ENCODE results near the gene HPS4. TPM values are rescaled to one million over a fixed set of nuclear protein-coding genes. Genes with fewer than 3 reads are reported as not detected.

The HPS4 gene
- total RNA-seq, 6 experiments from 2014 or later: 18.0 to 22.6 (median 20.6) TPM

DNA sequence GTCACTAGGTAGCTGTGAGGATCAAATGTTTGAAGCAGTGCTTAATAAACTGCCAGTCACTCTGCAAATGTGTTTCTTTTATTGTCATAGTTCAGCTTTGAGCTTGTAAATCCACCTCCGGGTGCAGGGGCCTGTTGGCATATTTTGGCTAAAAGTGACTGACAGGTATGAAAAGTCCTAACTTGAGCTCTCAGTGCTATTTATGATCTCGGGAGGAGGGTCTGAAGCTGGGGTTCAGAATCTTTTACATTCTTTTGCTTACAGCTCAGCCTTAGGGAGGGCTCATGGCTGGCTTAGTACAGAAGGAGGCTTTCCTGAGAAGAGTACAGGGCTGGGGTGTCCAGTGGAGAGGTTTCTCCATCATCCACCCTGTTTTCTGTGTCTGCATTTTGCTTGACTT, 53.0 kb downstream of the HPS4 start:
- H3K27ac Mint-ChIP-seq: no peak overlapping the region
- H3K27me3 Mint-ChIP-seq (ENCODE audit: insufficient read depth): peaks cover 7% of the 10 kb centered on the region
- no peak for DNase-seq
- H3K36me3 Mint-ChIP-seq (ENCODE audit: low read depth): no peaks in the 10 kb centered on the region
- peak overlapping the region; percentile 39 for H3K4me3 Mint-ChIP-seq
- peaks cover 17% of the 10 kb centered on the region for H3K4me1 Mint-ChIP-seq (ENCODE audit: low read depth)
- TF ChIP-seq, protein P1, sequence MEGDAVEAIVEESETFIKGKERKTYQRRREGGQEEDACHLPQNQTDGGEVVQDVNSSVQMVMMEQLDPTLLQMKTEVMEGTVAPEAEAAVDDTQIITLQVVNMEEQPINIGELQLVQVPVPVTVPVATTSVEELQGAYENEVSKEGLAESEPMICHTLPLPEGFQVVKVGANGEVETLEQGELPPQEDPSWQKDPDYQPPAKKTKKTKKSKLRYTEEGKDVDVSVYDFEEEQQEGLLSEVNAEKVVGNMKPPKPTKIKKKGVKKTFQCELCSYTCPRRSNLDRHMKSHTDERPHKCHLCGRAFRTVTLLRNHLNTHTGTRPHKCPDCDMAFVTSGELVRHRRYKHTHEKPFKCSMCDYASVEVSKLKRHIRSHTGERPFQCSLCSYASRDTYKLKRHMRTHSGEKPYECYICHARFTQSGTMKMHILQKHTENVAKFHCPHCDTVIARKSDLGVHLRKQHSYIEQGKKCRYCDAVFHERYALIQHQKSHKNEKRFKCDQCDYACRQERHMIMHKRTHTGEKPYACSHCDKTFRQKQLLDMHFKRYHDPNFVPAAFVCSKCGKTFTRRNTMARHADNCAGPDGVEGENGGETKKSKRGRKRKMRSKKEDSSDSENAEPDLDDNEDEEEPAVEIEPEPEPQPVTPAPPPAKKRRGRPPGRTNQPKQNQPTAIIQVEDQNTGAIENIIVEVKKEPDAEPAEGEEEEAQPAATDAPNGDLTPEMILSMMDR (IDR thresholded peaks at IDR 0.05): no peak
- H3K9me3 Mint-ChIP-seq: no peaks in the 10 kb centered on the region

- no peak for DNase-seq
- TF ChIP-seq, protein P1 (IDR thresholded peaks at IDR 0.05): no peak
- H3K9me3 Mint-ChIP-seq: no peaks in the 10 kb centered on the region
- no peaks in the 10 kb centered on the region for H3K36me3 Mint-ChIP-seq (ENCODE audit: low read depth)
- H3K4me3 Mint-ChIP-seq: peak overlapping the region; percentile 39
- peaks cover 7% of the 10 kb centered on the region for H3K27me3 Mint-ChIP-seq (ENCODE audit: insufficient read depth)
- H3K27ac Mint-ChIP-seq: no peak overlapping the region
- peaks cover 17% of the 10 kb centered on the region for H3K4me1 Mint-ChIP-seq (ENCODE audit: low read depth)
Observed at GRCh38 chr22:26429458-26430286, 53.9 kb downstream of the HPS4 start.

DNA sequence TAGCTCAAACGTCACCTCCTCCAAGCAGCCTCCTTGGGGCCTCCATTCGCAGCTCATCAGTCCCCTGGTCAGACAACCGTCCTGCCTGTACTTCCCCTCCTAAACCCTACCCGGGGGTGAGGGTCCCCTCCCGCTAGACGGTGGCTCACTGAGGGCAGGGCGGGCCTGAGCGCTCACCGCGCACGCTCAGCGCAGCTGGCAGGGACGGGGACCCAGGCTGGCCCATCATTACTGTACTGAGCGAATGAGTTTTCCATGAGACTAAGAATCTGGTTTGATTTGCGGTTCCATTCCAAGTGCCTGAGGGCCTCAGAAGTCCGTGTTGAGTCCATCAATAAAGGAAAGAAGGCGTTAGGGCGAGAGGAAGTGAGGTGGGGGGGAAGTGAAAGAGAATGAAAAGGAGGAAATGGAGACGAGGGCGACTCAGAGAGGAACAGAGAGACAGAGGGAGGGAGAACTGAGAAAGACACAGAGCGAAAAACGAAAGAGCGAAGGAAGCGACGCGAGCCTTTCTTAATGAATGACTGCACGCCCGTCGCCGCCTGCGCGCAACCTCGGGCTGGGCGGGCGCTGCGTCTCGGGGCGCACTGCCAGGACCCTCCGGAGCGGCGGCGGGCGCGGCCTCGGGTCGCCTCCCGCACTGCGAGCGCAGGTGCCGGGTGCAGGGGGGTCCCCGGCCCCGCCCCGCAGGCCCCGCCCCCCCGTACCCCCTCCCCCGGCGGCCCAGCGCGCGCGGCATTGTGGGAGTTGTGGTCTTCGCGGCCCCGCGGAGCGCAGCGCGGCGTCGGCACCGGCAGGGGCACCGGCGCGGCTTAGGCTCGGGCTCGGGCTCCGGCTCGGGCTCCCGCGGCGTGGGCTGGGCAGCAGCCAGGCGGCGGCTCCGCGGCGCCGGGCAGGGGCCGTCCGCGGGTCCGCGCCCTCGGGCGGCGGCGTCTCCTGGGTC, 54.8 kb downstream of the HPS4 start, which contains the start of gene ASPHD2:
Gene ASPHD2 (plus strand): TSS at position 746 of the 943 bp plus-strand sequence. CDS start 4,356 bp downstream, outside the sequence.
- no peaks in the 10 kb centered on the region for H3K9me3 Mint-ChIP-seq
- peak within 1 kb of the TSS; percentile 82 for H3K27ac Mint-ChIP-seq
- peaks cover 9% of the 10 kb centered on the region for H3K27me3 Mint-ChIP-seq (ENCODE audit: insufficient read depth)
- peaks cover 17% of the 10 kb centered on the region for H3K4me1 Mint-ChIP-seq (ENCODE audit: low read depth)
- peak within 1 kb of the TSS; percentile 96 for H3K4me3 Mint-ChIP-seq
- no peaks in the 10 kb centered on the region for H3K36me3 Mint-ChIP-seq (ENCODE audit: low read depth)
- TF ChIP-seq, protein P1 (IDR thresholded peaks at IDR 0.05): no peak
- DNase-seq: peak; percentile 52

- Mint-ChIP-seq H3K4me1 (ENCODE audit: low read depth) (peaks cover 17% of the 10 kb centered on the region), H3K27ac (no peak overlapping the region; the same call in 1 of the 2 replicates), H3K9me3 (peaks cover 11% of the 10 kb centered on the region), H3K36me3 (ENCODE audit: low read depth) (no peaks in the 10 kb centered on the region; the same call in 1 of the 2 replicates), H3K27me3 (ENCODE audit: insufficient read depth) (peaks cover 11% of the 10 kb centered on the region), H3K4me3 (no peak overlapping the region)
- no peak for DNase-seq
- TF ChIP-seq, protein P1 (IDR thresholded peaks at IDR 0.05): no peak
Observed at GRCh38 chr22:26426924-26427323, 56.7 kb downstream of the HPS4 start.

- no peak overlapping the region for H3K27ac Mint-ChIP-seq
- H3K4me1 Mint-ChIP-seq (ENCODE audit: low read depth): peaks cover 18% of the 10 kb centered on the region
- TF ChIP-seq, protein P1 (IDR thresholded peaks at IDR 0.05): no peak
- peaks cover 11% of the 10 kb centered on the region for H3K9me3 Mint-ChIP-seq
- H3K36me3 Mint-ChIP-seq (ENCODE audit: low read depth): no peaks in the 10 kb centered on the region; the same call in 1 of the 2 replicates
- no peak overlapping the region for H3K4me3 Mint-ChIP-seq
- DNase-seq: no peak
- H3K27me3 Mint-ChIP-seq (ENCODE audit: insufficient read depth): peaks cover 16% of the 10 kb centered on the region
Observed at GRCh38 chr22:26418620-26419019, 65.0 kb downstream of the HPS4 start.

Data from HFFc6 (cell line).